GM12864 (cell line): ENCODE results near the gene DSCAM.

ENCODE experiments used
- DNase-seq: peaks from one replicate; pipeline ENCODE4 v3.0.0-alpha.2; 2011; ENCODE audit warnings: low read depth
- H3K4me3 ChIP-seq: 2 replicates; pipeline ENCODE4 v1.5.1; 2011; ENCODE audit warnings: mild to moderate bottlenecking, low read depth, low read length, control low read depth
- TF ChIP-seq, protein P1 (sequence below): IDR thresholded peaks from 2 replicates; pipeline ENCODE4 v1.5.1; 2011; ENCODE audit warnings: low read depth, mild to moderate bottlenecking, moderate library complexity, low read length, control low read depth, inconsistent platforms; ENCODE audit errors: missing control alignments

The DSCAM gene

GRCh38 chr21:40402884-40403582, 443.9 kb downstream of the DSCAM start:
- TF ChIP-seq, protein P1, sequence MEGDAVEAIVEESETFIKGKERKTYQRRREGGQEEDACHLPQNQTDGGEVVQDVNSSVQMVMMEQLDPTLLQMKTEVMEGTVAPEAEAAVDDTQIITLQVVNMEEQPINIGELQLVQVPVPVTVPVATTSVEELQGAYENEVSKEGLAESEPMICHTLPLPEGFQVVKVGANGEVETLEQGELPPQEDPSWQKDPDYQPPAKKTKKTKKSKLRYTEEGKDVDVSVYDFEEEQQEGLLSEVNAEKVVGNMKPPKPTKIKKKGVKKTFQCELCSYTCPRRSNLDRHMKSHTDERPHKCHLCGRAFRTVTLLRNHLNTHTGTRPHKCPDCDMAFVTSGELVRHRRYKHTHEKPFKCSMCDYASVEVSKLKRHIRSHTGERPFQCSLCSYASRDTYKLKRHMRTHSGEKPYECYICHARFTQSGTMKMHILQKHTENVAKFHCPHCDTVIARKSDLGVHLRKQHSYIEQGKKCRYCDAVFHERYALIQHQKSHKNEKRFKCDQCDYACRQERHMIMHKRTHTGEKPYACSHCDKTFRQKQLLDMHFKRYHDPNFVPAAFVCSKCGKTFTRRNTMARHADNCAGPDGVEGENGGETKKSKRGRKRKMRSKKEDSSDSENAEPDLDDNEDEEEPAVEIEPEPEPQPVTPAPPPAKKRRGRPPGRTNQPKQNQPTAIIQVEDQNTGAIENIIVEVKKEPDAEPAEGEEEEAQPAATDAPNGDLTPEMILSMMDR = no peak
- DNase-seq = no peak
- H3K4me3 ChIP-seq = no peak overlapping the region

DNA sequence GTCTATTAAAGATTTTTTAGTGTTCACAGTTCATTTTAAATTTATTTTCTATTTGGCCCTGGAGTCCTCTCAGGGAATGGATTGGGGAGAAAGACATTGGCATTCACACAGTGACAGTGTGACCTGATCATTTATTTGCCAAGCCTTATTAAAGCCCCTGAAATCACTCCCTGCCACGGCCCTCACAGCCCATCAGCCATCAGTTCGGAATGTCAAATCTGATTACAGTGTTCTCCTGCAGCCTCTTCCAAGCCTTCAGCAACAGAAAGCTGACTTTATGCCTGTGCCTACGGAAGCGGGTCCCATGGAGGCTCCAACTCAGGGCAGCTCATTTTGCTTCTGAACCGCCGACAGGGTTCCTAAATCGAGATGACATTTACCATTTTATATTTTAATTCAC, 451.2 kb downstream of the DSCAM start:
- TF ChIP-seq, protein P1 = no peak
- DNase-seq = no peak
- no peak overlapping the region for H3K4me3 ChIP-seq

DNA sequence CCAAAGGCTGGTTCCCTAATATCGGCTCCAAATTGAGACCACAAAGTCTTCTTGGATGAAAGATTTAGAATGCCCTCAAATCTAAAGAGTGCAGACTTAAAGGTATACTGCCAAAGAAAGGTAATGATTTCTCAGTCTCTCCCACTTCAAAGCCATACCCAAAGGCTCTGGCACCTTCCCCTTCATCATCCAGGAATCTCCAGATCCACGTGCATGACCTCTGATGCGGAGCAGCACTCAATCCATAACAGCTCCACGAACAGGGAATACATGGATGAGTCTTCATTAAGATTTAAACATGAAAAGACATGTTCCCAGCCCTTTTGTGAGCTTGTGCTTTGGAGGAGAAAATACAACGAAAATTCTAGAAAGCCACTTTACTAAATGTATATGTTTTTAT, 453.9 kb downstream of the DSCAM start:
- no peak for DNase-seq
- H3K4me3 ChIP-seq = no peak overlapping the region
- TF ChIP-seq, protein P1 = no peak

DNA sequence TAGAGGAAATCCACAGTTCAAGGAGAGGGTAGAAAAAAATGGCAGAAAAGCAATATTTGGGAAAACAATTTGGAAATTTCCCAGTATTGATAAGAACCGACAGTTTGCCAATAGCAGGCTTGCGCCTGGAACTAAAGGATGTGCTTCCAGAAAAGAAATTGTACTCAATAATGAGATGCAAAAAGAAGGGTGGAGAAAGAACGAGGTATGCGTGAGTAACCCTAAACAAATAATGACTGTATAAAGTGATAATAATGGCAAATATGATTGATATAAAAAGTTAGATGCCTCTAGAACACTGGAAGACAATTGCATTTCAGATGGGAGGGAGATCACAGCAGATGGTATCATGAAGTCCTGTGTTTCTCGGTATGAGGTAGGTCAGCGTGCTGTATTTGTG, 458.9 kb downstream of the DSCAM start:
- DNase-seq = no peak
- H3K4me3 ChIP-seq = no peak overlapping the region
- TF ChIP-seq, protein P1 = no peak

DNA sequence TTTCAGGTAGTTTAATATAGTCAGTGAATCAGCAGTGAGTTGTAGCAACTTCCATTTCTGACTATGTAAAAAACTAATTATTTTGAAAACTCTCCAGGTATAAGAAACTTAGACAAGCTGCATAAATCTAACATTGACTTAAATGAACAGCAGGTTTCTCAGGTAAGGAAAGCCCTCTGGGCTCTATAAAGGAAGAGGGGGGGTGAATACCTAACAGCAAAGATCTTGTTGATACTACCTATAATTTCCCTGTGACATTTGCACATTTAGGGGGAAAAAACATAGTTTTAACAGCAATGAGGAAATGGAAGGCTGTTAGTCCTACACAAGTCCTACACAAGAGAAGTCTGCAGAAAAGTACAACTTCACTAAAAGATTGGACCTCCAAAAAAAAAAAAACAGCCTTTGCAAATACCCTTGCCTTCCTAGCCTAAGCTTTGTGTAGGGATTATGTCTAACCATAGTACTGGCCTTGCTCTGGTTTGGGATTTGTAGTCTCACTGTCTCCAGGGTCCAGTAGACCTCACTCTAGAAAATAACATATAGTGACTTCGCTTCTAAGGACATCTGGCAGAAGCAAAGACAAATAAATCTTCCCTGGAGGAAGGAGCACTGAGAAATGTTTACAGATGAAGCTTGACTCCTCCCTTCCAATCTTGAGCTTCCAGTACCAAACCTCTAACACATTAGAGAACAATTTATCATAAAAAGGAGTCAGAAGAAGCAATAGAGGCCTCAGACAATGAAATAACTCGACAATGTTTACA, 459.8 kb downstream of the DSCAM start:
- H3K4me3 ChIP-seq = no peak overlapping the region
- DNase-seq = no peak
- TF ChIP-seq, protein P1 = no peak

- TF ChIP-seq, protein P1 = no peak
- no peak for DNase-seq
- H3K4me3 ChIP-seq = no peak overlapping the region
Observed at GRCh38 chr21:40386294-40386911, 460.6 kb downstream of the DSCAM start.
